Naive B cell (primary cell): ENCODE results near the gene MAN2A2. TPM values are rescaled to one million over a fixed set of nuclear protein-coding genes. Genes with fewer than 3 reads are reported as not detected.

Experiments
- ATAC-seq, 2 donors: fragments of 150-1000 bp; cut with Tn5 transposase; 2 replicates each; pipeline ENCODE4 v1.10.0; 2021; ENCODE audit warnings: low read depth in 2 of 2, mild to moderate bottlenecking in 2 of 2, moderate library complexity in 2 of 2
- DNase-seq: peaks from one replicate; pipeline ENCODE4 v3.0.0; 2022
- H3K27ac Mint-ChIP-seq, 6 donors: one replicate each; pipeline ENCODE4 v1.8.0; 2020 to 2022; ENCODE audit warnings: mild to moderate bottlenecking in 6 of 6, mixed read lengths in 6 of 6, moderate library complexity in 5 of 6, inconsistent platforms in 2 of 6
- H3K27me3 Mint-ChIP-seq, 3 donors: one replicate each; pipeline ENCODE4 v1.8.0; 2021 to 2022; ENCODE audit warnings: mixed read lengths in 3 of 3, mild to moderate bottlenecking in 1 of 3
- H3K36me3 Mint-ChIP-seq, 2 donors: one replicate each; pipeline ENCODE4 v1.8.0; 2020 to 2022; ENCODE audit warnings: mixed read lengths in 2 of 2, inconsistent platforms in 1 of 2, mild to moderate bottlenecking in 1 of 2
- H3K4me1 Mint-ChIP-seq, 3 donors: one replicate each; pipeline ENCODE4 v1.8.0; 2020 to 2022; ENCODE audit warnings: mixed read lengths in 3 of 3, inconsistent platforms in 1 of 3, mild to moderate bottlenecking in 1 of 3, moderate library complexity in 1 of 3
- H3K4me3 Mint-ChIP-seq, 8 donors: one replicate each; pipeline ENCODE4 v1.8.0; 2020 to 2022; ENCODE audit warnings: mild to moderate bottlenecking in 8 of 8, mixed read lengths in 8 of 8, moderate library complexity in 8 of 8, inconsistent platforms in 2 of 8
- H3K9me3 Mint-ChIP-seq, 7 donors: one replicate each; pipeline ENCODE4 v1.8.0; 2020 to 2022; ENCODE audit warnings: mixed read lengths in 7 of 7, mild to moderate bottlenecking in 5 of 7, inconsistent platforms in 2 of 7, moderate library complexity in 1 of 7
- polyA plus RNA-seq, 6 donors: library from polyadenylated mRNA; unstranded; fragments of 300-500 nt; fragmentation: Illumina TruSeq; gene quantifications; one replicate each; pipeline ENCODE4 v1.2.3, GENCODE V29; 2021; ENCODE audit warnings: low read depth in 6 of 6

Gene MAN2A2
- polyA plus RNA-seq, 6 donors from 2014 or later = 1.4 to 8.9 (median 6.5) TPM

GRCh38 chr15:90957791-90958190 is 54.7 kb downstream of the MAN2A2 start:
- DNase-seq (no peak), ATAC-seq (no peak)
- Mint-ChIP-seq H3K36me3 (peaks cover 6 to 15% of the 10 kb centered on the region in 2 donors), H3K27me3 (no peaks in the 10 kb centered on the region), H3K9me3 (no peaks in the 10 kb centered on the region), H3K4me3 (peak overlapping the region in 7 of 8 donors; percentile 53 to 78 (median 71)), H3K4me1 (peaks cover 8 to 20% (median 17%) of the 10 kb centered on the region in 3 donors), H3K27ac (peak overlapping the region in 2 of 6 donors; percentile 39 to 56)

- H3K27me3 Mint-ChIP-seq = no peaks in the 10 kb centered on the region
- H3K4me1 Mint-ChIP-seq = peaks cover 3 to 17% (median 7%) of the 10 kb centered on the region in 3 donors
- no peak for DNase-seq
- H3K4me3 Mint-ChIP-seq = peak overlapping the region in 2 of 8 donors; percentile 39 to 43
- H3K27ac Mint-ChIP-seq = no peak overlapping the region
- H3K9me3 Mint-ChIP-seq = no peaks in the 10 kb centered on the region
- peaks cover 10 to 15% of the 10 kb centered on the region in 2 donors for H3K36me3 Mint-ChIP-seq
- ATAC-seq = no peak
These were observed 56.0 kb downstream of the MAN2A2 start for GRCh38 chr15:90959028-90959595.

- Mint-ChIP-seq H3K4me3 (peak overlapping the region in 1 of 8 donors; percentile 65), H3K9me3 (no peaks in the 10 kb centered on the region), H3K27ac (no peak overlapping the region), H3K27me3 (no peaks in the 10 kb centered on the region), H3K36me3 (peaks cover 10 to 15% of the 10 kb centered on the region in 2 donors), H3K4me1 (peaks cover 3 to 10% (median 6%) of the 10 kb centered on the region in 3 donors)
- ATAC-seq = no peak
- DNase-seq = no peak
These were observed 56.8 kb downstream of the MAN2A2 start for GRCh38 chr15:90959894-90960293.

- Mint-ChIP-seq H3K4me1 (peaks cover 3 to 10% (median 6%) of the 10 kb centered on the region in 3 donors), H3K9me3 (no peaks in the 10 kb centered on the region), H3K27ac (peak overlapping the region in 1 of 6 donors; percentile 24), H3K36me3 (peaks cover 10 to 15% of the 10 kb centered on the region in 2 donors), H3K4me3 (no peak overlapping the region), H3K27me3 (no peaks in the 10 kb centered on the region)
- DNase-seq (no peak), ATAC-seq (no peak)
These were observed 57.4 kb downstream of the MAN2A2 start for GRCh38 chr15:90960298-90961091.

GRCh38 chr15:90962021-90962420 is 58.9 kb downstream of the MAN2A2 start:
- H3K27ac Mint-ChIP-seq = peak overlapping the region in 1 of 6 donors; percentile 75
- no peak for ATAC-seq
- no peaks in the 10 kb centered on the region for H3K27me3 Mint-ChIP-seq
- no peak overlapping the region for H3K4me3 Mint-ChIP-seq
- peaks cover 3 to 6% (median 5%) of the 10 kb centered on the region in 3 donors for H3K4me1 Mint-ChIP-seq
- peaks cover 10 to 15% of the 10 kb centered on the region in 2 donors for H3K36me3 Mint-ChIP-seq
- no peak for DNase-seq
- H3K9me3 Mint-ChIP-seq = no peaks in the 10 kb centered on the region

GRCh38 chr15:90966262-90966661 is 63.2 kb downstream of the MAN2A2 start:
- Mint-ChIP-seq H3K4me1 (no peaks in the 10 kb centered on the region), H3K27ac (peak overlapping the region in 1 of 6 donors; percentile 9), H3K4me3 (no peak overlapping the region), H3K9me3 (no peaks in the 10 kb centered on the region), H3K36me3 (peaks cover 3 to 5% of the 10 kb centered on the region in 2 donors), H3K27me3 (no peaks in the 10 kb centered on the region)
- DNase-seq = no peak
- ATAC-seq = no peak

GRCh38 chr15:90967206-90967605 is 64.1 kb downstream of the MAN2A2 start:
- Mint-ChIP-seq H3K36me3 (peaks cover 0 to 4% of the 10 kb centered on the region in 2 donors), H3K4me3 (no peak overlapping the region), H3K27ac (no peak overlapping the region), H3K4me1 (no peaks in the 10 kb centered on the region), H3K9me3 (no peaks in the 10 kb centered on the region), H3K27me3 (no peaks in the 10 kb centered on the region)
- ATAC-seq = no peak
- DNase-seq = no peak

- ATAC-seq (no peak), DNase-seq (no peak)
- Mint-ChIP-seq H3K4me3 (no peak overlapping the region), H3K27ac (no peak overlapping the region), H3K36me3 (peaks cover 0 to under 1% of the 10 kb centered on the region in 2 donors), H3K27me3 (no peaks in the 10 kb centered on the region), H3K4me1 (no peaks in the 10 kb centered on the region), H3K9me3 (no peaks in the 10 kb centered on the region)
These were observed 65.3 kb downstream of the MAN2A2 start for GRCh38 chr15:90968434-90968833.

- peaks cover 0 to 8% of the 10 kb centered on the region in 2 donors for H3K36me3 Mint-ChIP-seq
- no peaks in the 10 kb centered on the region for H3K27me3 Mint-ChIP-seq
- H3K4me3 Mint-ChIP-seq = no peak overlapping the region
- no peak for ATAC-seq
- peak overlapping the region in 2 of 6 donors; percentile 46 to 67 for H3K27ac Mint-ChIP-seq
- H3K9me3 Mint-ChIP-seq = no peaks in the 10 kb centered on the region
- no peak for DNase-seq
- H3K4me1 Mint-ChIP-seq = no peaks in the 10 kb centered on the region
These were observed 67.2 kb downstream of the MAN2A2 start for GRCh38 chr15:90970274-90970673.

- Mint-ChIP-seq H3K27ac (no peak overlapping the region), H3K36me3 (peaks cover 0 to 8% of the 10 kb centered on the region in 2 donors), H3K4me3 (no peak overlapping the region), H3K9me3 (no peaks in the 10 kb centered on the region), H3K4me1 (no peaks in the 10 kb centered on the region), H3K27me3 (no peaks in the 10 kb centered on the region)
- ATAC-seq = no peak
- DNase-seq = no peak
These were observed 69.0 kb downstream of the MAN2A2 start for GRCh38 chr15:90972133-90972532.

Other genes with a start within 250 kb of the MAN2A2 start
- gene BLM, start 186.0 kb upstream of the MAN2A2 start, polyA plus RNA-seq = 10 to 100 TPM in 2 of 6 donors, 1 to 10 TPM in 3, not detected in 1; 5.5 to 11.1 (median 6.8) TPM
- gene FURIN, start 34.7 kb upstream of the MAN2A2 start, polyA plus RNA-seq = 1 to 10 TPM; 3.7 to 9.8 (median 5.8) TPM
- gene FES, start 18.8 kb upstream of the MAN2A2 start, polyA plus RNA-seq = 10 to 100 TPM in 2 of 6 donors, 1 to 10 TPM in 4; 4.1 to 17.2 (median 7.9) TPM
- 10 to 100 TPM; 24.6 to 39.5 (median 35.0) TPM for gene HDDC3, start 29.2 kb downstream of the MAN2A2 start, polyA plus RNA-seq
- gene UNC45A, start 32.0 kb downstream of the MAN2A2 start, polyA plus RNA-seq = 10 to 100 TPM; 54.9 to 76.1 (median 60.9) TPM
- 1 to 10 TPM; 4.0 to 6.6 (median 5.2) TPM for gene RCCD1, start 51.6 kb downstream of the MAN2A2 start, polyA plus RNA-seq
- 1 to 10 TPM in 5 of 6 donors, not detected in 1; 1.8 to 8.9 (median 3.9) TPM for gene PRC1, start 91.2 kb downstream of the MAN2A2 start, polyA plus RNA-seq
- gene VPS33B, start 119.3 kb downstream of the MAN2A2 start, polyA plus RNA-seq = 1 to 10 TPM; 4.6 to 7.5 (median 6.5) TPM
- under 1 TPM in 2 of 6 donors, not detected in 4; 0.04 to 0.12 TPM for gene SV2B, start 197.0 kb downstream of the MAN2A2 start, polyA plus RNA-seq